OCI-LY3 (cell line): ENCODE measurements around the gene KAZN.

Source experiments
- EZH2phosphoT487 ChIP-seq: fragments of 200-600 bp; shearing (Covaris generic); IDR thresholded peaks from 2 replicates; pipeline ENCODE4 v1.6.1; 2018; ENCODE audit warnings: antibody characterized with exemption, mixed run types, low read depth
- TF ChIP-seq, protein P1 (sequence below): fragments of 200-600, 300-600 bp; sonication (generic); IDR thresholded peaks from 2 replicates; pipeline ENCODE4 v1.5.1; 2014; ENCODE audit warnings: antibody characterized with exemption, low read length, low read depth

DNA sequence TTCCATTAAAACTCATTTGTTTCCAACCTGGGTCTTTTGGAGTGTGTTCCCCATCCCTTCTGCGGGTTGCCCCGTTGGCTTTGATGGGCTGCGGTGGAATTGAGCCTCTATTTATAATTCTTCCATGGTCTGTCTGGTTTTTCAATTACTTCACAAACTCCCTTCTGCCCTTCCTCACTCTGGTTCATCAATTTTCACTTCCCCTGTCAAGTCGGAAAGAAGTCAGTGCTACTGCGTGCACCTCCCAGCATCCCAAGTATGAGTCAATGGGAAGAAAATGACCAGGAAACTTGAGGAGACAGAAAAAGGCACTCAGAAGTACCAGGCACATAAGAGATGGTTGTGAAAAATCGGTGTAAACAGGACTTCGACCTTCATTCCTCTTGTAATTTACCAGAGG is 126.2 kb downstream of the KAZN start:
- TF ChIP-seq, protein P1, sequence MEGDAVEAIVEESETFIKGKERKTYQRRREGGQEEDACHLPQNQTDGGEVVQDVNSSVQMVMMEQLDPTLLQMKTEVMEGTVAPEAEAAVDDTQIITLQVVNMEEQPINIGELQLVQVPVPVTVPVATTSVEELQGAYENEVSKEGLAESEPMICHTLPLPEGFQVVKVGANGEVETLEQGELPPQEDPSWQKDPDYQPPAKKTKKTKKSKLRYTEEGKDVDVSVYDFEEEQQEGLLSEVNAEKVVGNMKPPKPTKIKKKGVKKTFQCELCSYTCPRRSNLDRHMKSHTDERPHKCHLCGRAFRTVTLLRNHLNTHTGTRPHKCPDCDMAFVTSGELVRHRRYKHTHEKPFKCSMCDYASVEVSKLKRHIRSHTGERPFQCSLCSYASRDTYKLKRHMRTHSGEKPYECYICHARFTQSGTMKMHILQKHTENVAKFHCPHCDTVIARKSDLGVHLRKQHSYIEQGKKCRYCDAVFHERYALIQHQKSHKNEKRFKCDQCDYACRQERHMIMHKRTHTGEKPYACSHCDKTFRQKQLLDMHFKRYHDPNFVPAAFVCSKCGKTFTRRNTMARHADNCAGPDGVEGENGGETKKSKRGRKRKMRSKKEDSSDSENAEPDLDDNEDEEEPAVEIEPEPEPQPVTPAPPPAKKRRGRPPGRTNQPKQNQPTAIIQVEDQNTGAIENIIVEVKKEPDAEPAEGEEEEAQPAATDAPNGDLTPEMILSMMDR = no peak
- TF ChIP-seq EZH2phosphoT487 = no peak
